Karpas-422 (cell line): ENCODE measurements around the gene SPRYD7. TPM values are rescaled to one million over a fixed set of nuclear protein-coding genes. Genes with fewer than 3 reads are reported as not detected.

Experiments
- DNase-seq: peaks from one replicate; pipeline ENCODE4 v3.0.0-alpha.2; 2015
- H2AFZ ChIP-seq: fragments of 200-600 bp; sonication (generic); 2 replicates; pipeline ENCODE4 v1.6.1; 2014; ENCODE audit warnings: antibody characterized with exemption, low read length, mixed read lengths
- H3K27ac ChIP-seq: fragments of 200-600 bp; sonication (generic); 2 replicates; pipeline ENCODE4 v1.5.1; 2014; ENCODE audit warnings: mild to moderate bottlenecking, low read length, moderate library complexity
- H3K27me3 ChIP-seq: fragments of 200-600 bp; sonication (generic); 2 replicates; pipeline ENCODE4 v1.6.1; 2014; ENCODE audit warnings: low read length, mixed read lengths
- H3K36me3 ChIP-seq: fragments of 200-600 bp; sonication (generic); 2 replicates; pipeline ENCODE4 v1.6.1; 2014; ENCODE audit warnings: low read length, mixed read lengths; ENCODE audit not compliant: insufficient read depth
- H3K4me1 ChIP-seq: fragments of 200-600 bp; sonication (generic); 2 replicates; pipeline ENCODE4 v1.6.1; 2014; ENCODE audit warnings: mild to moderate bottlenecking, low read length, mixed read lengths
- H3K4me2 ChIP-seq: fragments of 200-600 bp; sonication (generic); 2 replicates; pipeline ENCODE4 v1.6.1; 2014; ENCODE audit warnings: low read length, low read depth, mild to moderate bottlenecking; ENCODE audit not compliant: poor library complexity, severe bottlenecking
- H3K4me3 ChIP-seq: fragments of 200-600 bp; sonication (generic); 2 replicates; pipeline ENCODE4 v1.5.1; 2014; ENCODE audit warnings: mild to moderate bottlenecking, antibody characterized with exemption, low read length, mixed read lengths
- H3K79me2 ChIP-seq: fragments of 200-600 bp; sonication (generic); 2 replicates; pipeline ENCODE4 v1.6.1; 2014; ENCODE audit warnings: mild to moderate bottlenecking, low read length, mixed read lengths
- H3K9ac ChIP-seq: fragments of 200-600 bp; sonication (generic); 2 replicates; pipeline ENCODE4 v1.6.0; 2014; ENCODE audit warnings: low read length
- H3K9me2 ChIP-seq: fragments of 200-600 bp; sonication (generic), shearing (Covaris generic); replicated peaks from 2 replicates; pipeline ENCODE4 v1.6.0; 2014; ENCODE audit warnings: mild to moderate bottlenecking, low read length, moderate library complexity; ENCODE audit not compliant: insufficient read depth
- H3K9me3 ChIP-seq: fragments of 300-700, 200-600 bp; sonication (generic); 2 replicates; pipeline ENCODE4 v1.6.1; 2014; ENCODE audit warnings: low read length, mixed read lengths
- H4K20me1 ChIP-seq: fragments of 200-600 bp; sonication (generic); 2 replicates; pipeline ENCODE4 v1.6.1; 2014; ENCODE audit warnings: mild to moderate bottlenecking, antibody characterized with exemption, low read length, low read depth; ENCODE audit not compliant: insufficient read depth
- total RNA-seq: library from RNA; depleted of rRNA; stranded (reverse); fragments of >200 nt; shearing (Covaris generic); gene quantifications from 2 replicates; pipeline ENCODE4 v1.2.3, GENCODE V29; 2014; ENCODE audit warnings: low replicate concordance; rRNA removed

SPRYD7 gene, protein sequence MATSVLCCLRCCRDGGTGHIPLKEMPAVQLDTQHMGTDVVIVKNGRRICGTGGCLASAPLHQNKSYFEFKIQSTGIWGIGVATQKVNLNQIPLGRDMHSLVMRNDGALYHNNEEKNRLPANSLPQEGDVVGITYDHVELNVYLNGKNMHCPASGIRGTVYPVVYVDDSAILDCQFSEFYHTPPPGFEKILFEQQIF
- 7.0 and 14.1 TPM in 2 replicates for total RNA-seq

DNA sequence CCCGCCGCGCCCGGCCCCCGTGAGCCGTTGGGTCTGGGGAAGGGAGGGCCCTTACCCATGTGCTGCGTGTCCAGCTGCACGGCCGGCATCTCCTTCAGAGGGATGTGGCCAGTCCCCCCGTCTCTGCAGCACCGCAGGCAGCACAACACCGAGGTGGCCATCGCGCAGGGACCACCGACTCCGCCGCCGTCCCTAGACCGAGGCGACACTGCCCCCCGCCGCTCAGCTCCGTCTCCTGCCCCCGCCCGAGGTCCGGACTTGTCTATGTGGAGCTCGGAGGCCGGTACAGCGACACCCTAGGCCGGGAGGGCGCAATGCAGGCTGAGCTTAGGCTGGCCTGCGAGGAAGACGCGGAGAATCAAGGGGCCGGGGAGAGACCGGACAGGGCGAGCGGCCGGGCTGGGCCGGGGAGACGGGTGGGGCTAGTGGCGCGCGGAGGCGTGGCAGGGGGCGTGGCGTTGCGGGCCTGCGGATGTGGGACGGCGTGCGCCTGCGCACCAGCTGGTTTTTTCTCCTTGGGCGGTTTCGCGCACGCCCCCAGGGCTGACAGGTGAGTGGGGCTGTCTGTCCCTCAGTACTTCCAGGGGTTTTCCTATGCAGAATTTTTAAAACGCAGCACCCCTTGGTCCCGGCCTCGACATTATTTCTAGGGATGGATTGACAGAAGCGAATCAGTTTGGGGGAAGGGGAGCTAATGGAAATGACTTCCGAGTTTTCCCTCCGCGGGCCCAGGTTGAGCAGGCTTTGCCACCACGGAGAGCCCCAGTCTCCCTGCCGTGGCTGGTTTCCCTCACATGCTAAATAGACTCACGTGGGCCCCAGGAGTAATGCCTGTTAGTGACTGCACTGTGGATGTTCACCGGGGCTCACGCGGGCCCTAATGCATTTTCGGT, at the start of gene SPRYD7:
SPRYD7 (minus strand) TSS at position 266 of the 893 bp plus-strand sequence; CDS start at position 161, 105 bp downstream.
- peaks cover 30% of the 10 kb centered on the region; the same call in 1 of the 2 replicates for H3K79me2 ChIP-seq
- peaks cover 37% of the 10 kb centered on the region for H3K4me1 ChIP-seq
- H3K4me2 ChIP-seq, result peak within 1 kb of the TSS; percentile 82
- H4K20me1 ChIP-seq, result no peaks in the 10 kb centered on the region
- H3K27me3 ChIP-seq, result no peaks in the 10 kb centered on the region
- no peaks in the 10 kb centered on the region for H3K9me3 ChIP-seq
- no peak within 1 kb of the TSS for H3K27ac ChIP-seq
- peak; percentile 99 for DNase-seq
- H2AFZ ChIP-seq, result peak within 1 kb of the TSS; percentile 93
- no peaks in the 10 kb centered on the region for H3K9me2 ChIP-seq
- H3K36me3 ChIP-seq, result no peaks in the 10 kb centered on the region
- peak within 1 kb of the TSS; percentile 81 for H3K9ac ChIP-seq
- H3K4me3 ChIP-seq, result peak within 1 kb of the TSS; percentile 92

DNA sequence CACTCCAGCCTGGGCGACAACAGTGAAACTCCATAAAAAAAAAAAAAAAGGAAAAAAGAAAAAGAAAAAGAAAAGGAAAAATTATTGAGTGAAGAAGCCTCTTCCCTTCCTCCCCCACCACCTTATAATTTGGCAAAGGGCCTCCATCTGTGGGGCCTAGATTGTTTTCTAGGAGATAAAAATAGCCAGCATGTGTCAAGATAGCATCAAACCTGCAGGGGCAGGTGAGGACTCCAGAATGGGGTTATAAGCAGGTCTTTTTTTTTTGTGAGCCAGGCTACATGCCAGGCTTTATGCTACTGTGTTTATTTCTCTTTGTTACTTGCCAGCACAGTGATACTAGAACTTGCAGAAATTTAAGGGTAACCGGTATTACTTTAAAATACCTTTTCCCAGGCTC, 49.0 kb upstream of the SPRYD7 start:
- H3K4me3 ChIP-seq, result no peak overlapping the region
- H3K9me2 ChIP-seq, result no peaks in the 10 kb centered on the region
- H3K27ac ChIP-seq, result no peak overlapping the region
- no peaks in the 10 kb centered on the region for H3K27me3 ChIP-seq
- H3K9me3 ChIP-seq, result no peaks in the 10 kb centered on the region
- H3K36me3 ChIP-seq, result peaks cover 6% of the 10 kb centered on the region
- H2AFZ ChIP-seq, result no peak overlapping the region
- DNase-seq, result no peak
- no peaks in the 10 kb centered on the region for H4K20me1 ChIP-seq
- no peaks in the 10 kb centered on the region for H3K79me2 ChIP-seq
- no peak overlapping the region for H3K9ac ChIP-seq
- H3K4me2 ChIP-seq, result no peak overlapping the region
- no peaks in the 10 kb centered on the region for H3K4me1 ChIP-seq

DNA sequence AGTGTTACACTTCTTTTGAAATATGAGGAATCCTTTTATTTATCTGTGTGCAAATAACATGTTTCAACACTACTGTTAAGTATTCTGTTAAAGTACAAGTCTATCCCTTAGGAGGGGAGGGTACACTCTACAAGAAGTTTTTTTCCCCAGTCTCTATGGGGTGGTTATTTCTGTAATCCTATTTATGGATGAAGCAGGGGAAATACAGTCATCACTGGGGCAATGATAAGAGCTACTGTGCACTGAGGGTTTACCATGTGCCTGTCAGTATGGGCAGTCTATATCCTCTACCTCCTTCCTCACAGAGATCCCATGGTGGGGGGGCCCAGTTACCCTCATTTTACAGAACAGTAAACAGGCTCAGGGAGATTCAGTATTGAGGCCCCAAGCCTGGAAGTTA, 44.1 kb upstream of the SPRYD7 start:
- H4K20me1 ChIP-seq, result no peaks in the 10 kb centered on the region
- no peaks in the 10 kb centered on the region for H3K4me1 ChIP-seq
- no peaks in the 10 kb centered on the region for H3K27me3 ChIP-seq
- H3K4me3 ChIP-seq, result no peak overlapping the region
- H3K27ac ChIP-seq, result no peak overlapping the region
- no peak for DNase-seq
- H3K79me2 ChIP-seq, result no peaks in the 10 kb centered on the region
- no peak overlapping the region for H3K4me2 ChIP-seq
- no peak overlapping the region for H3K9ac ChIP-seq
- no peak overlapping the region for H2AFZ ChIP-seq
- H3K9me2 ChIP-seq, result no peaks in the 10 kb centered on the region
- peaks cover 11% of the 10 kb centered on the region; the same call in 1 of the 2 replicates for H3K36me3 ChIP-seq
- H3K9me3 ChIP-seq, result no peaks in the 10 kb centered on the region

DNA sequence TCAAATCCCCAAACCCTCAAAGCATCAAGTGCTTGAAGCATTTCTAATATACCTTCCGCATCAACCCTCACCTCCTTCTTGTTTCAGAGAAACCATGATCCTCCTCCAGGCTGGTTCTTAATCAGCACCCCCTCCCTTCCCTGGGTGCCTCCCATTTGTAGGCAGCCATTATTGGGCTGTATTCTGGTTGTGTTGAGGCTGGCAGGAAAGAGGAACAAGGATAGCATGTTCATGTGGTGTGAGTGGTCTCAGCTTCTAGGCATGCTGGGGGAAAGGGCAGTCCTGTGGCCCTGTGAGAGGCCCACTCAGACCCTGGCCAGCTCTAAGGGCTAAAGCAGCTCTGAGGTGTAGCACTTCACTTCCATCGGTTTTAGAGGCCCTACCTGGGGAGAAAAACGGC, 41.9 kb upstream of the SPRYD7 start:
- Histone ChIP-seq H3K79me2 (no peaks in the 10 kb centered on the region), H3K4me1 (no peaks in the 10 kb centered on the region), H3K27ac (peak overlapping the region; percentile 32; the same call in 1 of the 2 replicates), H3K4me3 (no peak overlapping the region), H3K4me2 (no peak overlapping the region), H2AFZ (no peak overlapping the region; the same call in 1 of the 2 replicates), H3K27me3 (no peaks in the 10 kb centered on the region), H3K9me3 (no peaks in the 10 kb centered on the region), H3K36me3 (peaks cover 16% of the 10 kb centered on the region; the same call in 1 of the 2 replicates), H3K9me2 (no peaks in the 10 kb centered on the region), H4K20me1 (no peaks in the 10 kb centered on the region), H3K9ac (no peak overlapping the region)
- no peak for DNase-seq

DNA sequence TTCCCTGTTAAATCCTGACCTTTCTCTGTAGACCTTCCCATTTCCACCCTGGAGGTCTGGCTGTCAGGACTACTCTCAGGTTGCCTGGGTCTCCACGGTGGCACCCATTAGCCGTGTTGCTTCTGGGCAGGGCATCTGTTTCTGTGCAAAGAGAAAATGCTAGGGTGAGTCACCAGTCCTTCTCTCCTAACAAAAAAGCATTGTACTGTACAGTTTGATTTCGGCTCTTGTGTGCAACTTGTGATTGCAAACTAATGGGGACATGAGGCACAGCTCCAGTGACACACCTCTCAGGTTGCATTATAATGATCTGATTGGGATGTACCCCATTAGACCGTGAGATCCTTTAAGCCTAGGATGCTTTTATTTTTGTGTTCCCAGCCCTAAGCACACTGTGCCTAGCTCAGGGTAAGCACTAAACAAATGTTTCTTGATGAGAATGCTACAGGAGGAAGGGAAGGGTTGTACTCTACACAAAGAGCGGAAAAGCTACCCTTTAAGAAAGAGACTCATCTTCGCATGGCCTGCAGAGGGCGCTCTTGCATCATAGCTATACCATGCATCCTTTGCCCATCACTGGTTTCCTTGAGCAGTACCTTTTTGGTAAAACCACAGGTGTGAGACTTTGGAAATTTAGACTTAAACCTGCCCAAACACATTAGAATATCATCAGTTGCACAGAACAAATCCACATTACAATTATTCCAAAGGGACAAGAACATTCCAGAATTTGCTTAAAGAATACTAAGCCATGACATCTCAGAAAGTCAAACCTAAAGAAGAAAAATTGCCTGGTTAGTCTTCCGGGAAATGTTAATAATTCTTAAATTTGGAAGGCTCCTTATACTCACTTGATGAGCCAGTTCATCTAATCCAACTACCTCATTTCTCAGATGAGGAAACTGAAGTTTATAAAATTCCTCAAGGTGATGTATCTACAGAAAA, 40.4 kb upstream of the SPRYD7 start:
- no peaks in the 10 kb centered on the region for H3K9me2 ChIP-seq
- H3K36me3 ChIP-seq, result peaks cover 16% of the 10 kb centered on the region; the same call in 1 of the 2 replicates
- no peak overlapping the region for H3K9ac ChIP-seq
- no peak overlapping the region for H3K27ac ChIP-seq
- H3K9me3 ChIP-seq, result no peaks in the 10 kb centered on the region
- peak; percentile 90 for DNase-seq
- H3K4me1 ChIP-seq, result no peaks in the 10 kb centered on the region
- H2AFZ ChIP-seq, result no peak overlapping the region
- no peak overlapping the region for H3K4me3 ChIP-seq
- H3K27me3 ChIP-seq, result no peaks in the 10 kb centered on the region
- H3K79me2 ChIP-seq, result no peaks in the 10 kb centered on the region
- no peak overlapping the region for H3K4me2 ChIP-seq
- no peaks in the 10 kb centered on the region for H4K20me1 ChIP-seq

DNA sequence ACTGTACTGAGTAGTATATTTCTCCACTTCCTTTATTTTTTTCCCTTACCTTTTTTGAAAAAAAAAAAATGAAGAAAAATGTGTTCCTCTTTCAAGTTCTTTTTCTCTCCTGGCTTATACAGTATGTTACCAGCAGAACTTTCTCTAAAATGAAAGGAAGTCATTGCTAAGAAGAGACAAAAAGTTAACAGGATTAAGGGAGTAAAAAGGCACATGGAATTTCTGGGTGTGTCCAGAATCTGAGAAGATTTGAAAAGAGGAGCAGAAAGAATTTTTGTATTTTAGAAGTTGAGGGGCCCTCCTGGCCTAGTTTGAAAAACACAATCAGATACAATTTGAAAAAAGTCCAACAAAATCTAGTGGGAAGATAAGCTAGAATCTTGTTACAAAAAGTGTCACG, 39.7 kb upstream of the SPRYD7 start:
- Histone ChIP-seq H3K4me2 (no peak overlapping the region), H3K27ac (no peak overlapping the region), H3K9me2 (no peaks in the 10 kb centered on the region), H4K20me1 (no peaks in the 10 kb centered on the region), H3K36me3 (peaks cover 16% of the 10 kb centered on the region; the same call in 1 of the 2 replicates), H3K4me3 (no peak overlapping the region), H3K27me3 (no peaks in the 10 kb centered on the region), H3K79me2 (no peaks in the 10 kb centered on the region), H2AFZ (no peak overlapping the region), H3K9ac (no peak overlapping the region), H3K4me1 (no peaks in the 10 kb centered on the region), H3K9me3 (no peaks in the 10 kb centered on the region)
- no peak for DNase-seq

DNA sequence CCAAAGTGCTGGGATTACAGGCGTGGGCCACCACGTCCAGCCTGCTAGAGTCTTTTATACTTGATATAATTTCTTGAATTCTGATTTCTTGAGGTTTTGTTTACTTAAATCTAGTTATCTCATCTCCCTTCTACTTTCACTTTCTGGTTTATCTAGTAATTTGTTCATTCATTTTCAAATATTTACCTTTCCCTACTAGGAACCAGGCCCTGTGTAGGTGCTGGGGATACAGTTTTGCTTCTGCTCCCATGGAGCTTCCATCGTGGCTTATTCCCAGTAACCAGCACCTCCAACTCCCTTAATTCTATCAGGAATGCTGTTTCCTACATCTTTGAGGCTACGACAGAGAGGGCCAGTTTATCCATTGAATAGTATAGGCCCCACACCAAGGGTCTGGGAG, 36.6 kb upstream of the SPRYD7 start:
- Histone ChIP-seq H3K9me2 (no peaks in the 10 kb centered on the region), H3K27ac (no peak overlapping the region), H3K4me1 (no peaks in the 10 kb centered on the region), H3K36me3 (peaks cover 22% of the 10 kb centered on the region; the same call in 1 of the 2 replicates), H3K4me3 (no peak overlapping the region), H3K79me2 (no peaks in the 10 kb centered on the region), H2AFZ (no peak overlapping the region), H3K9ac (no peak overlapping the region), H4K20me1 (no peaks in the 10 kb centered on the region), H3K4me2 (no peak overlapping the region), H3K27me3 (no peaks in the 10 kb centered on the region), H3K9me3 (no peaks in the 10 kb centered on the region)
- DNase-seq, result no peak
